C4-2B (cell line): ENCODE data around the gene CPNE9.

Experiments
- H3K27ac ChIP-seq: fragments of 450-650 bp; 2 replicates; pipeline ENCODE4 v1.5.1; 2017
- ZFX ChIP-seq: fragments of 450-650 bp; IDR thresholded peaks from 2 replicates; pipeline ENCODE4 v1.6.1; 2017
- TF ChIP-seq, protein P1 (sequence below): fragments of 450-650 bp; conservative IDR thresholded peaks from 2 replicates; pipeline ENCODE4 v1.5.1; 2017; ENCODE audit warnings: mild to moderate bottlenecking

Gene CPNE9

GRCh38 chr3:9688961-9689360, 14.7 kb upstream of the CPNE9 start:
- H3K27ac ChIP-seq, result no peak overlapping the region
- TF ChIP-seq ZFX, result no peak
- TF ChIP-seq, protein P1, sequence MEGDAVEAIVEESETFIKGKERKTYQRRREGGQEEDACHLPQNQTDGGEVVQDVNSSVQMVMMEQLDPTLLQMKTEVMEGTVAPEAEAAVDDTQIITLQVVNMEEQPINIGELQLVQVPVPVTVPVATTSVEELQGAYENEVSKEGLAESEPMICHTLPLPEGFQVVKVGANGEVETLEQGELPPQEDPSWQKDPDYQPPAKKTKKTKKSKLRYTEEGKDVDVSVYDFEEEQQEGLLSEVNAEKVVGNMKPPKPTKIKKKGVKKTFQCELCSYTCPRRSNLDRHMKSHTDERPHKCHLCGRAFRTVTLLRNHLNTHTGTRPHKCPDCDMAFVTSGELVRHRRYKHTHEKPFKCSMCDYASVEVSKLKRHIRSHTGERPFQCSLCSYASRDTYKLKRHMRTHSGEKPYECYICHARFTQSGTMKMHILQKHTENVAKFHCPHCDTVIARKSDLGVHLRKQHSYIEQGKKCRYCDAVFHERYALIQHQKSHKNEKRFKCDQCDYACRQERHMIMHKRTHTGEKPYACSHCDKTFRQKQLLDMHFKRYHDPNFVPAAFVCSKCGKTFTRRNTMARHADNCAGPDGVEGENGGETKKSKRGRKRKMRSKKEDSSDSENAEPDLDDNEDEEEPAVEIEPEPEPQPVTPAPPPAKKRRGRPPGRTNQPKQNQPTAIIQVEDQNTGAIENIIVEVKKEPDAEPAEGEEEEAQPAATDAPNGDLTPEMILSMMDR, result no peak

DNA sequence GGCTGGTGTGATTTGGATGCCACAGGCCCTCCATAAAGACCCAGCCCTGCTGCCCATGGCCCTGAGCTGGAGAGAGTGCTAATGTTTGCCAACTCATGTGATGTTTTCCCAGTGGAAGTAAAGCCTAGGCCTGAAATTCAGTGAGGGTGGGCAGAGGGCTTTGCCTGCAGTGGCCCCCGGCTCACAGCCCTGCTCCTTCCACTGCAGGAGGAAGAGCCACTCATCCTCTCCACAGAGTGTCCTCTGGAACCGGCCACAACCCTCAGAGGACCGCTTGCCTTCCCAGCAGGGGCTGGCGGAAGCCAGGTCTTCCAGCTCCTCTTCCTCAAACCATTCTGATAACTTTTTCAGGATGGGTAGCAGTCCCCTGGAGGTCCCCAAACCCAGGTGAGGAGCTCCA, 13.9 kb upstream of the CPNE9 start:
- no peak overlapping the region for H3K27ac ChIP-seq
- TF ChIP-seq ZFX, result no peak

DNA sequence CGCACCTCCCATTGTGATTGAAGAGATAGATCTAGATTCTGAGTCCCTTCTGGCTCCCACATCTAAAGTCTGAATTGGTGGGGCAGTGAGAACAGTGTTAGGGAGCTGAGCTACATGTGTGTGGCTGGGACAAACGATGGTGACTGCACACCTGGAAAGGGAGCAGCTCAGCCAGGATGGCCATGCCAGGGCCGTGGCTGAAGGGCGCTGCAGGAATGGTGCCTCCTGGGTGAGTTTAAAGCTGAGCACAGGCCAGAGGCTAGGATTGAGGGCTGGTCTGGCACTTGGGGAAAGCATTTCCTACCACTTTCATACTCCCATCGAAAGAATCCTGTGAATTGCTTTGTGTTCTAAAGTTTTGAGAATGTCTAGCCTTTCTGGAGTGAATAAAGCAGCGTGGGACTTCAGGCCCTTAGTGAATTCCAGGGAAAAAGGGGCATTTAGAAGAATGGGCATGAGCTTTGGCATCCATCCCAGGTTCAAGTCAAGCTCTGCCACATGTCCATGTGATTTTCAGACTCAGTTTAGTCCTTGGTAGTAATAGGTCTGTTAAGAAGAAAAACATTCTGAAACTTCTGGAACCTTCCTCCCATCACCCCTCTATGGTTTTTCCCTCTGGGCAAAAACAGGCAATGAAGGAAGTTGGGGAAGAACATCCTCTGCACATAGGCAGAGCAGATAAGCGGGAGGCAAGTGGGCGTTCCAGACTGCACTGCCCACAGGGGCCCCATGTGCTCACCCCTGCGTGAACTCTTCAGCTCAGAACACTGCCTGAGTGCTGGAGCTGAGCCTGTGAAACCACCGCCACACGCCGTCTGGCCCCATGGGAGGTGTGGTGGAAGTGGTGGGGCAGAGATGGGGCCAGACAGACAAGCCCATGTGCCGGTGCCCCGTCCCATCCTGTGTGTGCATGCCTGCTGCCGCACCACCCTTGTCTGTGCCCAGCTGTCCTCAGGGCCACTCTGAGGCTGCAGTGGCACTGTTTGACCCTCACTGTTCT, 12.9 kb upstream of the CPNE9 start:
- TF ChIP-seq, protein P1, result no peak
- TF ChIP-seq ZFX, result no peak
- H3K27ac ChIP-seq, result no peak overlapping the region

DNA sequence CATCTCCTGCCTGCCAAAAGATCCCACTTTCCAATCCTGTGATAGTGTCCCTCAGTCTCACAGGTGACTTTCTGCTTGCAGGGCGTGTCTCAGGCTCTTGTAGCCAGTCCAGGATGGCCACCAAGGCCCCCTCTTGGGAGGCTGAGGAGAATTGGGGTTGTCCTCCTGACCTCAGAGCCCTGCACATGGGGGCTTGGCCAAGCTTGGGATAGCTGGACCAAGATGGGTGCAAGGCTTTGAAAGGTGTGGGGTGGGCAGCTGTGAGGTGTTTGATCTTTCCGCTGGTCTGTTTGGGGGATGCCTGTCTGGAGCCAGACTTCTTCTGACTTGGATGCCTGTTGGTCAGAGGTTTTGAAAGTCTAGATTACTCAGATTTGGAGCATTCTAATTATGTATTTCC, 12.0 kb upstream of the CPNE9 start:
- TF ChIP-seq ZFX, result no peak
- TF ChIP-seq, protein P1, result no peak
- H3K27ac ChIP-seq, result no peak overlapping the region

DNA sequence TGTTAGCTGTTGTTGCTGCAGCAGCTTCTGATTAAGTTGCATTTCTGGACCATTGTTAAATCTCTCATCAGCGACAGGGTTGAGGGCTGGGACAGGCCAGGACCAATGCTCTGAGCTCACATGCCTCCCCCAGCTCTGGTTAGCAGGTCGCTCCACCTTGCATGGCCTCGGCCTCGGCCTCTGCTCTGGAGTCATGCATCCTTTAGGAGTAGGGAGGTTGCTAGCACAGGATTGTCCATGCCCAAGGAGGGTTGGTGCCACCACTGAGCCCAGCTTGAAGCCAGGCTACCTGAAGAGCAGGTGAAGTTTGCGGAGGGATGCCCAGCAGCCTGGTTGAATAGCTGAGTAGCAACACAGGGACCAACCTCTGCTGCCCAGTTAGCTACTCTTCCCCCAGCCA, 11.2 kb upstream of the CPNE9 start:
- no peak for TF ChIP-seq ZFX
- TF ChIP-seq, protein P1, result no peak
- no peak overlapping the region for H3K27ac ChIP-seq

GRCh38 chr3:9695345-9695744, 8.3 kb upstream of the CPNE9 start:
- no peak overlapping the region for H3K27ac ChIP-seq

DNA sequence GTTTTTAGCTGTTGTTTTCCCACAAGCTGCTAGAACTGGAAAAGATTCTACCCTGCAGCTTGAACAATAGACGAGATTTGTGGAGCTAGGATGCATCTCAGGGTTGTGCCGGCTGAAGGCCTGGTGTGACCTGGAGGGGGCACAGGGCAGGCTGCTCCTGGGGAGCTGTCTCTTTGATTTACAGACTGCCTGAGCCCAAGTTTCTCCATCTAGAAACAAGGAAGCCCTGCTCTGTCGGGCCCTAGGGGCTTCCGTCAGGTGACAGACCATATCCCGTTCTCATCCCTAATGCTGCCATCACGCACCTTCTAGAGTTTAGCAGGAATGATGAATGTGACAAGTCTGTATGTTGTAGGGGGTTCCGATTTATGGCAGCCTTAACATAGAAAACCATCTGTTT, 7.9 kb upstream of the CPNE9 start:
- TF ChIP-seq ZFX, result no peak
- TF ChIP-seq, protein P1, result no peak
- no peak overlapping the region for H3K27ac ChIP-seq

More at GRCh38 chr3:9695345-9695744, 8.3 kb upstream of the CPNE9 start:
- TF ChIP-seq ZFX, result no peak
- TF ChIP-seq, protein P1, result no peak
